ENCODE measurements around the gene PRDM16.

Gene PRDM16

GRCh38 chr1:3316340-3316943, 247.4 kb downstream of the PRDM16 start:
- DNase-seq, result no peak

DNA sequence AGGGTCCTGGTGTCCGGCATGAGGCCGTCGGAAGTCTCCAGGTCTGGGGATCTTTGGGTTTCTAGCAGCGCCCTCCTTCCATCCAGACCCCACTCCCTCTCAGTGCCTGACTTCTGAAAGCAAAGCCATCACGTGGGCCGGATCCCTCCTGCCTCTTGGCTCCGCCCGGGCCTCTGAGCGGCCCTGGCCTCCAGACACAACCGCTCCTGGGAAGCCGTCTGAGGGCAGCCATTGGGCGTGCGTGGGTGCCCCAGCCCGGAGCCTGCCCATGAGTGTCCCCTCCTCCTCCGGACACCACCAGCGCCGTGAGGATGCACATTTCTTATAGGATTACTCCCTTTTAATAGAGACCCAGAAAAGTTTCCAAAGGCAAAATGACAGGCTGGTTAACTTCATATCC, 248.5 kb downstream of the PRDM16 start:
- DNase-seq, result no peak

GRCh38 chr1:3318329-3318728, 249.3 kb downstream of the PRDM16 start:
- no peak for DNase-seq

- peak; percentile 58 for DNase-seq
Measured at GRCh38 chr1:3319874-3320245, 250.9 kb downstream of the PRDM16 start.

DNA sequence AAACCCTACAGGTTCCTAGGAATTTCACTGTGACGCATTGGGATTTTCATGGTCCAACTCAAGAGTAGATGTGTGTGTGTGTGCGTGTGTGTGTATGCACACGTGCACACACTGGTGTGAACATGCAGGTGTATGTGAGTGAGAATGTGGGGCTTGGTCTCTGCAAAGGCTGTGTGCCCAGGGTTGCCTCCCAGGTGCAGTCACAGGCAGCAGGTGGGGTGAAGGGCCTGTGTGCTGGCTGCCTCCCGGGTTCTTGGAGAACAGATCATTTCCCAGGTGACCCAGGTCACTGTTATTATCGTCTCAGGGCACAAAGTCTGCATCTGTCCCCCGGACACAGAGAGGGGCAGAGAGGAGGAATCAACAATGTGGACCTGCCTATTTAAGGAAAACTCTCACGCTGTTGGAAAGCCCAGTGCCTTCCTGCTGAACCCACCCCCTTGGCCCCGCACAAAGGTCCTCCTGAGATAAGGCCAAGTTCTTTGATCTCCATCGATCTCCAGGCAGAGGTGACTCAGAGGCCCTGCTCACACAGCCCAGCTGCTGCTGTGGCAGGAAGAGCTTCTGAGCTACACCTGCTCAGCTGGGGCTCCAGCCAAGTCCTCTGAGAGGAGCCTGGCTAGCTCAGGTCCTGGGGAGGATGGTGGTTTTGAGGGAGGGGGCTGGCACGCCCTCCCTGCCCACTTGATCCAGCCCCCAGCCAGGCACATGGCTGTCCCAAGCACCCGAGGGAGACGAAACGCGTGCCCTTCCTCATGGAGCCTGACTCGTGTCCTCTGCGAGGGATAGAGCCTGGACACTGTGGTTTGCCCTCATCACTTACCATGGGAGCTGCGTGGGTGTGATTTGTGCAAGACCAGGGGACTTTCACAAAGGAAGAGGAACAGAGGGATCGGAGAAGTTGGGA, 251.5 kb downstream of the PRDM16 start:
- no peak for DNase-seq

- DNase-seq, result no peak
Measured at GRCh38 chr1:3321559-3322449, 252.8 kb downstream of the PRDM16 start.

- DNase-seq, result no peak
Measured at GRCh38 chr1:3322450-3323020, 253.5 kb downstream of the PRDM16 start.

GRCh38 chr1:3323021-3323795, 254.2 kb downstream of the PRDM16 start:
- DNase-seq, result no peak

DNA sequence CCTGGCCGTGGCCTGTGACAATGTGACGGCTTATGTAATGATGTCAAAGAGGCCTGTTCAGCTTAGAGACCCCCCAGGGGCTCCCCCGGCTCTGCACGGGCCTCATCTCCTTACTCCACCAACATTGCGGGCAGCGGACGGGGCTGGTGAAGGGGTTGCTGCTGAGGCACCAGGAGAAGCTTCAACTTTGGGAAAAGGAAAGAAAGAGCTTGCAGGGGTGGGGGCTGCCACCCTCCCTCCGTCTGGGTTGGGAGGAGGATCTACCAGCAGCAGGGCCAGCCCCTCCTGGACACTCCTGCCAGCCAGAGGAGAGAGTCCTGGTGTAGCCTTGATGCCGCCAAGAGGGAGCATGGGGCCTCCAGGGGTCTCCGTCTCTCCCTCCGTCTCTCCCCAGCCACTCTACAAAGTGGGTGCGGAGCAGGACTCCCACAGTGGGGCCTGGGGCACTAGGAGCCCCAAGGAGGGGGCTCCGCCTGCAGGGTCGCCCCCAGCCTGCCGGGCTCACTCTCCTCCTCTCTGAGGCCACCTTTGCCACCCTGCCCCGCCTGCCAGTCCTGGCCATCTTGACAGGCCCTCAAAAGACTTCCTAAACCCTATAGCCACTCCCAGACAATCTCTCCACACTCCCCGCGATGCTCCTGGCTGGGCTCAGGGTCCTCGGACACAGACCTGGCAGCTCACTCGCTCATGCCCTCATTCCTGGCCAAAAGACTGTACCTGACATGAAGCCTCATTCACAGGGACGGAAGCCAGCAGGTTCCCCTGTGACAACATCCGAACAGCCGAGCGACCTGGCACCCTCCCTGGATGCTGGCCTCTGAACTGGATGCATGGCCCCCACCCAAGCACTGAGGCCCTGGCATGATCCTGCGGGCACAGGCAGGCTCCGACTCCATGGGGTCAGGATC, 255.0 kb downstream of the PRDM16 start:
- DNase-seq, result no peak

- no peak for DNase-seq
Measured at GRCh38 chr1:3324704-3325535, 255.9 kb downstream of the PRDM16 start.

DNA sequence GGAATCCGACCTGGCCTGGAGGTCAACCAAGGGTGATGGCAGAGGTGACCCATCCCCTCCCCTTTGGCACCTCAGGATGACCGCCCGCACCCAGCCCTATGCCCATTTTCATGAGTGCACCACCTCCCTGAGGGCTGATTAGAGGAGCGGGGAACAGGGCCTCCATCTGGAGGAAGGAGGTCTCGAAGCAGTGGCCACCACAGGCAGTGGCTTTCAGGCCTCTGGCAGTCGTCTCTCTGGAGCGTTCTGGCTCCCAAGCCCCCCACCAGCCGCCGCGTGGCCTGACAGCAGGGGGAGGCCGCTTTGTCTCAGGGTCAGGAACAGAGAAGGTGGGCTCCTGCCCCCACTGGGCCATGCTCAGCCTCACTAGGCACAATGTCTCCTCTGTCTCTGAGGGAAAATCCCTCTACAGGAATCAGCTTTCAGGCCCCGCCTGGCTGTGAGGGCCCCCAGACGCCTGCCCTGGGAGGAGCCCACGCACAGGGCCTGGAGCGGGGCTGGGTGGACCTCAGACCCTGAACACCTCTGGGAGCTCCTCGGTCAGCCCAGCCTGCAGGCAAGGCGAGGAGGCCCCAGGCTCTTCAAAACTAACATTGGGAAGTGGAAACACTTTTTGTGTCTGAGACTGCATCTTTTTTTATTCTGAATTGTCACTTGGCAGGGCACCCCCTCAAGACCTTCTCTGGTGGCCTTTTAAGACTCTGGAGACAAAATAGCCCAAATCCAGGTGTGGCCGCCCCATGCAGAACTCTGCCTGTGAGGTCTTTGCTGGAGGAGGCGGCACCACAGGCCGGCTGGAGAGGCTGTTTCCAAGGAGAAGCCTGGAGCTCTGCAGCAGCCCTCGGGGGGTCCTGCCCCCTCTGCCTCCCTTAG, 257.7 kb downstream of the PRDM16 start:
- no peak for DNase-seq

DNA sequence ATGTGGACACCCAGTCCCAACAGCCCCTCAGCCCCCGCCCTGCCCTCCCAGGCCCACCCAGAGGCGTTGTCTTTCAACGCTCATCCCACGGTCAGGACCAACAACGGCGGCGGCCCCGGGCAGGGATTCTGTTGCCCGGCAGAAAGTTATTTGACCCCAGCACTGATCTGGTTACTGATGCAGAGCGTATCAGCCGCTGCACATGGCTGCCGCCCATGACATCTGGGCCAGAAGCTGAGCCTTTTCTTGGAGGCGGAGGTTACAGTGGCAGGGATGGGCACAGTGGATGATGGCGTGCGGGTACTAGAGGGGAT, 258.3 kb downstream of the PRDM16 start:
- DNase-seq, result no peak

- no peak for DNase-seq
Measured at GRCh38 chr1:3327936-3328590, 259.1 kb downstream of the PRDM16 start.

GRCh38 chr1:3329640-3330281, 260.8 kb downstream of the PRDM16 start:
- no peak for DNase-seq

DNA sequence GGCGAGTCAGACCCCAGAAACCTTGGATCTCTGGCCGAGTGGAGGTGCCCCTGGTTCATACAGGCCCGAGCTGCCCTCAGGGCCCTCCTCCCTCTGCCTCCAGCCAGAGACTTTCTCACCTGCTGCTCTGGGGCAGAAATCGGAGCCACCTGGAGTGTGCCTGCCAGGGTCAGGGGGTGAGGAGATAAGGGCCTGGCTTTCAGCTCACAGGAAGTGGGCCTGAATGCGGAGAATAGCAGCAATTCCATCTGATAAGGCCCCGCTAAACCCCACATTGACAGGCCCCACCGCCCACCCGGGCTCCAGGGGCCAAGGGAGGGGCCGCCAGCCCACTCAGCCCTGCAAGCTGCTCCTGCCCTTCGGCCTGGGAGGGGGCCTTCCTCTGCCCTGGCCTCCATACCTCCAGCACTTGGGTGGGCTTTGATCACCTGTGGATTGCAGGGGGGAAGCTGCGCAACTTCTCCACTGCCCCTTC, 261.8 kb downstream of the PRDM16 start:
- DNase-seq, result no peak

GRCh38 chr1:3331564-3331963, 262.6 kb downstream of the PRDM16 start:
- no peak for DNase-seq

DNA sequence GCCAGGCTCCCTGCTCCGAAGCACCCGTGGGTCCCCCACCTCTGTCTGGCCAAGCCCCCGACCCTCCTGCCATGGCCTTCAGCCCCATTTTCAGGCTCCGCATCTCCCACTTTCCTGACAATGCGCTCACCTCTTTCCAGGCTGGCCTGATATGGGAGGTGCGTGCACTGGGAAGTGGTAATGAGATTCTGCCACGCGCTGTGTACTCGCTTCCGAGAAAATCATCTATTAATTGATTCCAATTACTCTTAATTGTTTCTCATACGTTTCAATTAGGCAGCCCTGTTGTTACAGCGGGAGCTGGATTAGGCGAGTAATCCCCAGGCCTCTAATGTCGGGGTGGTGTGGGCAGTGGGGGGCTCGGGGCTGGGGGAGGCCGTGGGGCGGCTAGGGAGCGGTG, 263.0 kb downstream of the PRDM16 start:
- DNase-seq, result no peak

- no peak for DNase-seq
Measured at GRCh38 chr1:3332662-3333061, 263.7 kb downstream of the PRDM16 start.

All from activated CD8-positive, alpha-beta memory T cell treated with anti-CD3 and anti-CD28 coated beads for 24 hours (primary cell).